KMS-11 (cell line): ENCODE results near the gene MDM4.

Experiments
- H2AFZ ChIP-seq: fragments of 200-600 bp; sonication (generic); 2 replicates; pipeline ENCODE4 v1.6.1; 2016; ENCODE audit warnings: antibody characterized with exemption, mixed run types, low read depth
- H3K27ac ChIP-seq: fragments of 200-600 bp; sonication (generic); 2 replicates; pipeline ENCODE4 v1.6.1; 2016; ENCODE audit warnings: mild to moderate bottlenecking, mixed run types
- H3K27me3 ChIP-seq: fragments of 200-600 bp; sonication (generic); 2 replicates; pipeline ENCODE4 v1.6.1; 2017; ENCODE audit warnings: mild to moderate bottlenecking, low read depth, mixed run types, moderate library complexity; ENCODE audit not compliant: insufficient read depth
- H3K36me3 ChIP-seq: fragments of 200-600 bp; sonication (generic); 2 replicates; pipeline ENCODE4 v1.6.1; 2017; ENCODE audit warnings: mild to moderate bottlenecking, mixed run types; ENCODE audit not compliant: insufficient read depth
- H3K4me1 ChIP-seq: fragments of 200-600 bp; sonication (generic); 2 replicates; pipeline ENCODE4 v1.6.1; 2016; ENCODE audit warnings: mild to moderate bottlenecking, low read depth, mixed run types; ENCODE audit not compliant: poor library complexity, severe bottlenecking
- H3K4me2 ChIP-seq: fragments of 200-600 bp; sonication (generic); 2 replicates; pipeline ENCODE4 v1.7.0; 2016; ENCODE audit warnings: mild to moderate bottlenecking, mixed run types
- H3K4me3 ChIP-seq: fragments of 200-600 bp; sonication (generic); IDR thresholded peaks from 2 replicates; pipeline ENCODE4 v1.6.1; 2017; ENCODE audit warnings: low read depth, low read length, mixed read lengths; ENCODE audit not compliant: insufficient read depth
- H3K79me2 ChIP-seq: fragments of 200-600 bp; sonication (generic); 2 replicates; pipeline ENCODE4 v1.6.1; 2016; ENCODE audit warnings: low read depth, mixed run types; ENCODE audit not compliant: insufficient read depth
- H3K9ac ChIP-seq: fragments of 200-600 bp; sonication (generic); 2 replicates; pipeline ENCODE4 v1.6.1; 2016; ENCODE audit warnings: mild to moderate bottlenecking, mixed run types
- H4K20me1 ChIP-seq: fragments of 200-600 bp; sonication (generic); 2 replicates; pipeline ENCODE4 v1.6.1; 2016; ENCODE audit warnings: mild to moderate bottlenecking, mixed run types; ENCODE audit not compliant: insufficient read depth
- TF ChIP-seq, protein P1 (sequence below): fragments of 200-600 bp; sonication (generic); conservative IDR thresholded peaks from 2 replicates; pipeline ENCODE4 v1.6.1; 2017; ENCODE audit warnings: low read depth, mild to moderate bottlenecking, antibody characterized with exemption, low read length, moderate library complexity, mixed read lengths

Gene MDM4

DNA sequence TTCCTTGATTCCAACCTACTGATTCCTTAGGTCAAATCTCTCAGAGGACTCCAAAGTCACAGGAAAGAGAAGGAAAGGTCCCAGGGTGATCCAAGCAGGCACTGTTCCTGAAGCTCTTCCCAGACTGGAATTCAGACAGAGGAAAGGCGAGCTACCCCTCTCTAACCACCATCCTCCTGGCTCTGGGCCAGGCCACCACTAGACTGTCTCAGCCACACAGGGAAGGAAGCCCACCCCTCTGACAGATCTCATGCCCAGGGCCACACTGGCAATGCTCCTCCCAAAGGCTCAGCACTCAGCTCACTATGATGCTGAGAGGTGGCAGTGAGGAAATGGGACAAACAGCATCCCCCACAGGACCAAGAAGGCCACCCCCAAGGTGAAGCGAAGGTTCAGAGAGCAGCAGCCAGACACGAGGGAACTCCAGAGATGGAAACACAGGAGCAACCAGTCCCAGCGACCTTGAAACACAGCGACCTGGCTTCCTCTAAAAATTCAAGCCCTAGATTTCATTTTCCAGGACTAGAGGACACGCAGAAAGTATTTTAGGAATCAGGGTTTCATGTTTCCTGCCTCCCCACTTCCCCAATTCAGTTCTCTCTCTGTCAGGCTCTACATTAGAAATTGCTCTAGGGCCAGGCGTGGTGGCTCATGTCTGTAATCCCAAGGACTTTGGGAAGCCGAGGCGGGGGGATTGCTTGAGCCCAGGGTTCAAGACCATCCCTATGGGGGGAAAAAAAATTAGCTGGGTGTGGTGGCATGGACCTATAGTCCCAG is 40.4 kb upstream of the MDM4 start:
- no peaks in the 10 kb centered on the region for H3K27me3 ChIP-seq

DNA sequence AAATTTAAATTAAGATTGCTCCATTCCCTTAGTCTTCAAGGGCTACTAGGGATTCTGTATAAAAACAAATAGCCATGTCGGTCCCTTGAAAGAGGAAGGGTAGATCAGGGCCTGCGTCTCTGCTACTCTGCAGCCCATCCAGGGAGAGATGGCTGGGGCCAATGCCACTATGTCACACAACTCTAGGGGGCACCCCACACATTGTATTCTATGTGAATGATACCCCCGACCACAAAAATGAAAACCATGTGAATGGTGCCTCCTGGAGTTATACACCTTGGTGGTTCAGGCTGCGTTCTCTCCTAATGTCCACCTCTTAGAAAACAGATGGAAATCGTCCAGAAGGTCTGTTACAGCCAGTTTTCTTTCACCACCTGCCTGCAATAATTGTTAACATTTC is 39.6 kb upstream of the MDM4 start:
- H4K20me1 ChIP-seq: no peaks in the 10 kb centered on the region
- no peak overlapping the region for H3K27ac ChIP-seq
- H3K36me3 ChIP-seq: no peaks in the 10 kb centered on the region
- H3K4me3 ChIP-seq: no peak overlapping the region
- H3K4me2 ChIP-seq: no peak overlapping the region
- H3K27me3 ChIP-seq: no peaks in the 10 kb centered on the region
- no peaks in the 10 kb centered on the region for H3K79me2 ChIP-seq
- TF ChIP-seq, protein P1, sequence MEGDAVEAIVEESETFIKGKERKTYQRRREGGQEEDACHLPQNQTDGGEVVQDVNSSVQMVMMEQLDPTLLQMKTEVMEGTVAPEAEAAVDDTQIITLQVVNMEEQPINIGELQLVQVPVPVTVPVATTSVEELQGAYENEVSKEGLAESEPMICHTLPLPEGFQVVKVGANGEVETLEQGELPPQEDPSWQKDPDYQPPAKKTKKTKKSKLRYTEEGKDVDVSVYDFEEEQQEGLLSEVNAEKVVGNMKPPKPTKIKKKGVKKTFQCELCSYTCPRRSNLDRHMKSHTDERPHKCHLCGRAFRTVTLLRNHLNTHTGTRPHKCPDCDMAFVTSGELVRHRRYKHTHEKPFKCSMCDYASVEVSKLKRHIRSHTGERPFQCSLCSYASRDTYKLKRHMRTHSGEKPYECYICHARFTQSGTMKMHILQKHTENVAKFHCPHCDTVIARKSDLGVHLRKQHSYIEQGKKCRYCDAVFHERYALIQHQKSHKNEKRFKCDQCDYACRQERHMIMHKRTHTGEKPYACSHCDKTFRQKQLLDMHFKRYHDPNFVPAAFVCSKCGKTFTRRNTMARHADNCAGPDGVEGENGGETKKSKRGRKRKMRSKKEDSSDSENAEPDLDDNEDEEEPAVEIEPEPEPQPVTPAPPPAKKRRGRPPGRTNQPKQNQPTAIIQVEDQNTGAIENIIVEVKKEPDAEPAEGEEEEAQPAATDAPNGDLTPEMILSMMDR: no peak
- no peak overlapping the region for H3K9ac ChIP-seq
- H3K4me1 ChIP-seq: no peaks in the 10 kb centered on the region
- no peak overlapping the region for H2AFZ ChIP-seq

More for the DNA sequence above, 40.4 kb upstream of the MDM4 start:
- no peak overlapping the region for H3K27ac ChIP-seq
- TF ChIP-seq, protein P1: no peak
- no peaks in the 10 kb centered on the region for H3K4me1 ChIP-seq
- H3K4me3 ChIP-seq: no peak overlapping the region
- no peak overlapping the region for H3K4me2 ChIP-seq
- H4K20me1 ChIP-seq: no peaks in the 10 kb centered on the region
- H3K36me3 ChIP-seq: no peaks in the 10 kb centered on the region
- no peaks in the 10 kb centered on the region for H3K79me2 ChIP-seq
- no peak overlapping the region for H2AFZ ChIP-seq
- no peak overlapping the region for H3K9ac ChIP-seq

DNA sequence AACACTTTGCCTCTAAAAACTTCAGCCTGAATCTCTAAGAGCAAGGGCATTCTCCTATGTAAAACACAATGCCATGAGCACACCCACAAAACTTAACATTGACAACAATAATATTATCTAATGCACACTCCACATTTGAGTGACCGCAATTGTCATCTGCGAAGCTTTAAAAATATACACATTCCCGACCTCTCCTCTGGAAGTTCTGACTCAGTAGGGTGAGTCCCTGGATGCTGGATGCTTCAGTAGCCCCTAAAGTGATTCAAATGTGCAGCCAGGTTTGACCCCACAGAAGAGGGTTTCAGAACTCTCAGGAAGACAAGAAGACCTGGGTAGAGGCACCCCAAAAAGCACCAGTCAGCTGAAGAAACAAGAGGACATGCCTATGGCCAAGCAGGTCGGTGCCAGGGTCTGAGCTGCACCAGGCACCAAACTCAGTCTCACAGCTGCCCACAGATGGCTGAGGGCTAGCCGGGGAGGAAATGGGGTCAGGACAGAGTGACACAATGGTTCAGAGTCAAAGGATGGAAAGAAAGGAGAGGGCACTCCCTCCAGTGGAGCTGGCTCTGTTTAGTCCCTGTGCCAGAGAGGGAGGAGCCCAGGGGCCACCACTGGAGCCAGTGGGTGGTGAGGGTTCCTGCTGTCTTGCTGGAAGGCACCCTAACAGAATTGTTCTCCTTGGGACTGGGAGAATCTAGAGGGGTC is 39.0 kb upstream of the MDM4 start:
- H3K27me3 ChIP-seq: no peaks in the 10 kb centered on the region
- no peaks in the 10 kb centered on the region for H4K20me1 ChIP-seq
- no peaks in the 10 kb centered on the region for H3K36me3 ChIP-seq
- H3K9ac ChIP-seq: no peak overlapping the region
- H3K4me1 ChIP-seq: no peaks in the 10 kb centered on the region
- no peak overlapping the region for H3K4me2 ChIP-seq
- no peak overlapping the region for H2AFZ ChIP-seq
- TF ChIP-seq, protein P1: no peak
- no peak overlapping the region for H3K27ac ChIP-seq
- H3K4me3 ChIP-seq: no peak overlapping the region
- no peaks in the 10 kb centered on the region for H3K79me2 ChIP-seq

DNA sequence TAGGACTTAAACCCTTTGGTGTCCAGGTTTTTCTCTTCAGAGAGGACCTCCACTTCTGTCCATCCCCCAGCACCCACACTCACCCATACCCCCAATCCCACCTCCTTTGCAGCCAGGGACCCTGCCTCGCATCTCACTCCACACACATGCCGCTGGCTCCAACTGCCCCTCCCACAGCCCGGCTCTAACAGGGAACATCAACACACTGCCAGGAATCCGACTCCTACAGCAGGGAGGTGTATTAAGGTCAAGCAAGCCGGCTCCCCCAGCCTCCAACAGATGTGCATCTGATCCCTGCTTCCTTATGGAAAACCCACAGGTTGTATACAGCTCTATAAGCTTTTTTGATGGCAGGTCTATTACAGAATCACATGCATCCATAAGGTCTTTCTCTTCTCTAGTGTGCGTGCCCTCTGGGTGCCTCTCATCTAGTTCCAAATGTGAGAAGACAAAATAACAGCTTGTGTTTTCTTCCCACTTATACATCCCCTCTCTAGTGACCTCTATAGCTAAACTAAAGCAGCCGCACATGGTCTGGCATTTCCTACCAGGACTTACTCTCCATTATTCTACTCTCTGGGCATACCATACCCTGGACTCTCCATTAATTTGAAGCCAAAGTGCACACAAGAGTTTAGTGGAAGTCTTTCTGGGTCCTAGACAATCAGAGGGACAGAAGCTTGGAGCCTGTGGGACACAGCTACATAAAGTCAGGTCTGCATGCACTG is 37.9 kb upstream of the MDM4 start:
- Histone ChIP-seq H3K4me3 (no peak overlapping the region), H2AFZ (no peak overlapping the region), H4K20me1 (no peaks in the 10 kb centered on the region), H3K4me2 (no peak overlapping the region), H3K27me3 (no peaks in the 10 kb centered on the region), H3K9ac (no peak overlapping the region), H3K79me2 (no peaks in the 10 kb centered on the region), H3K27ac (no peak overlapping the region), H3K36me3 (no peaks in the 10 kb centered on the region), H3K4me1 (no peaks in the 10 kb centered on the region)
- TF ChIP-seq, protein P1: no peak
